ENCODE measurements around the gene CYP19A1.

CYP19A1 gene

DNA sequence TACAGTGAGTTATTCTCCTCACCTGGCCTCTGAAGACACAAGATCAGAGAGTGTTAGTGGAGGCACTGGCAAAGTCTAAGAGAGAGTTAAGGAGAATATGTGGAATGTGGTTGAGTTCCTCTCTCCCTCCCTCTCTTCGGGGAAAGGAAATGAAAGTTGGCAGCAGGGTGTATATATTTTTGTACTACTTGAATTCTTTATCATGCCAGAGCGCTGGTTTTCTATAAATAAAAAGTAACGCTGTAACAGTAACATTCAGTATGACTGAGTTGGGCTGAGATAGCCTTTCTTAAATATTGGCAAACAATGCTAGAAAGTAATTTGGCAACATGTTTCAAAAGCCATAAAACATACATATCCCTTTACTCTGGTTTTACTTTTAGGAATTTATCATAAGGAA is 166.2 kb downstream of the CYP19A1 start:
- DNase-seq = peak; percentile 67

- no peak for DNase-seq
Measured at GRCh38 chr15:51171634-51171932, 166.8 kb downstream of the CYP19A1 start.

- no peak for DNase-seq
Measured at GRCh38 chr15:51170882-51171633, 167.3 kb downstream of the CYP19A1 start.

DNA sequence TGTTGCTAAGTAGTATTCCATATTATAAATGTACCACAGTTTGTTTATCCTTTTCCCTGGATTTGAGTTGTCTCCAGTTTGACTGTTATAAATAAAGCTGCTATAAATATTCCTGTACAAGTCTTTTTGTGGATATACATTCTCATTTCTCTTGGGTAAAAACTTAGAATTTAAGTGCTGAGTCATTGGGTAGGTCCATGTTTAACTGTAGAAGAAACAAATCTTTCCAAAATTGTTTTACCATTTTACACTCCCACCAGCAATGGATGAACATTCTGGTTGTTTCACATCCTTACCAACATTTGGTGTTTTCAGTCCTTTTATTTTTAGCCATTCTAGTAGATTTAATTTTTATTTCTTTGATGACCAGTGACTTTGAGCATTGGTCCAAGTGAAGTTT is 169.7 kb downstream of the CYP19A1 start:
- DNase-seq = no peak

DNA sequence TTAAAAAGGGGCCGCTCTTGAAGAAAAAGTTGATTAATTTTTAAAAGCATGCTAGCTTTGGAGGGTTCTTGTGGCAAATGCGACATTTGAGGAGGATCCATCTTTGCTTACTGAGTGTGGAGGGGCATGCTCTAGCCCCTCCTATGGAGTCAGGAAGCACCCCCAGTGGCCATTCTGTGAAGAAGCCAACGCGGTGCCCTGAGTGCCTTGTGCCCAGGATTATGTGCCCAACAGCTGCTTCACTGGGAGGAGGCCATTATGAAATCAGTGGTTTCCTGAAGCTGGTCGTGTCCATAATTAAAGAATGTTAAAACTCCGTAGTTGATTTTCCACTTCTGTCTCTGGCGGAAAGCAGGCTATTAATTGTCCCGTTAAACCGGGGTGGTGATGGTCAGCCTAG is 174.6 kb downstream of the CYP19A1 start:
- no peak for DNase-seq

DNA sequence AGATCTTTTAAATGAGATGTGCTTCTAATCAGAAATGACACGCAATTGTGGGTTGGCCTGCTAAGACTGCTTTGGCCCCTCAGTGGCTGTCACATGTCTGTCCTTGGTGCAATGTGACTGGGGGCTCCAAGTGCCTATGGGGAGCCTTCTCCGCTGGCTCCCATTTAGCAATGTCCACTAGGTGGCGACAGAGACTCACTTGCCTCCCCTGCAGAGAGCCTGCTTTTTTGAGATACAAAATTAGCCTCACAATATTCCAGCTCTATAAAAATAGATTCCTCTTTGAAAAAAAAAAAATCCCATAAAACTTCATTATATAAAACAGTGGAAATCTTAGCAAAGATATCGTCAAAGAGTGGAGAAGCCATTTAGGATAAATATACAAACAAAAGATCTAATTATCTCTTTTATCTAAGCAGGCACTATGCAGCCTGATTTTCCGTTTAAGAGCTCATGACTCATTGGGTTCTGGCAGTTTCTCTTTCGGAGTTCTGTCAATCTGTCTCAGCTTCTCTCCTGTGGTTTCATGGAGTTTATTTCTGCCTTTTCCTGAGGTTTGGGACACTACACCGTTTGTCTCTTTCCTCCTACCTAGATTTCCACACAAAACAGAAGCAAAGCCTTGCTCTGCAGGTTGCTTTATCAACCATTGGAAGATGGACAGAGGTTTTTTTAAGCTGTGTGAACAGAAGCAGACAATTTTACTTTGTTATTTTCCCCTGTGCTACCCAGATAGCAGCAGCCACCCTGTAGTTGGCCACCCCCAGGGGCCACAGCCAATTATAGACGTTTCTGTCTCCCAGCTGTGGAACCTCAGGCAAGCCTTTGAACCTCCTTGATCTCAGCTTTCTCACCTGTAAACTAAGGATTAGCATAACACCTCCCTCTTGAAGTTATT is 175.3 kb downstream of the CYP19A1 start:
- peak; percentile 65 for DNase-seq

DNA sequence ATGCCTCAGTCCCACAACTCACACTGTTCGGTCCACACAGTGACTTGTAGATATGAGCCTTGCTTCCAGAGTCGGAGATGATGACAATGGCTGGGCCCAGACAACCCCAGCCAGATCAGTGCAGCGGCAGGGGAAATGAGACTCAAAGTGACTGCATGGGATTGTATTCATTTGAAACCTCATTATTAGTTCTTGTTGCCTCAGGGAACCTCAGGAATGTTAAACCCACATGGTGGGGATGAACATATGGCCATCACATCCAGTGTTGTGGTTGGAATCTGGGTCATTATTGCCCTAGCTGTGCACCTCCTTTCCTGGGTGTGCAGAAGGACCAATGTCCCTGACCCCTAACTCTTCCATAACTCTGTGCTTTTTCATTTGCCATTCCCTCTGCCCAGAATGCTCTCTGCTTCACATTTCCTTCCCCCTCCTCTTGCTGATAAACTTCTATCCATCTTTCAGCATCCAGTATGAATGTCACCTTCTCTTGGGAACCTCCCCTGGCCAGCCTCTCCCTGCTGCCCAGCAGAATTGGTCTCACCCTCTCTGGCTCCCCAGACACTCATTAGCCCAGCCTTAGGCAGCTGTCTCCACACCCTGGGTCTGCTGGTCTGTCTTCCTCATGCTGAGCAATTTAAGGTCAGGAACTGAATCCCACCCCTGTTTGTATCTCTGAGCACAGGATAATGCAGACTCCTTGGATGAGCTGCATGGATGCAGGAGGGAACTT is 176.7 kb downstream of the CYP19A1 start:
- peak; percentile 35 for DNase-seq

DNA sequence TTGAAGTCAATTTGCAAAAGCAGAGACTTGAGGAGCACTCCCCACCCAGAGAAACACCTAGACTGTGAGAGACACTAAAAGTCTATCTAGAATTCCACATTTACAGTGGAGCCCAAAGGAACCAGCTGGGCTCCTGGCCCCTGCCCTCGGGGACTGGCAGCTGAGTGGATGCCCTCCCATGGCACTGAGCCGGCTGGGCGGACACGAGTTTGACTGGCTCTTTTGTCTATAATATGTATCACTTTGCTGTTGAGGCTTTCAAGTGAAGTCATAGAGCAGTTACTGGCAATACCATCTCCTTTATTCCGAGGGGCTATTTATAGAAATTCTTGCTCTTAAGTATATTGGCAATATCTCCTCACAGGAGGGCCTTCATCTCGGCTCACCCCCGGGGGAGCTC is 177.9 kb downstream of the CYP19A1 start:
- no peak for DNase-seq

All from fibroblast of skin of right quadriceps (primary cell).